HepG2 (cell line): ENCODE data around the gene XRCC1. TPM values are rescaled to one million over a fixed set of nuclear protein-coding genes. Genes with fewer than 3 reads are reported as not detected.

Experiments used
- ATAC-seq: fragments of 200-7000 bp; cut with Tn5 transposase; 3 replicates; pipeline ENCODE4 v1.9.1; 2020; ENCODE audit warnings: mild to moderate bottlenecking, moderate library complexity
- BruUV-seq: library from RNA; stranded (reverse); fragments of 400-500 nt; replicated peaks from 2 replicates; lab custom pipeline; 2021; lab: Mats Ljungman, UMichigan
- CTCF ChIA-PET: fragments of 300-600 bp; formaldehyde crosslinking; extraction: SDS; loops from one replicate; lab custom pipeline; 2021; ENCODE audit warnings: low total read pairs, inconsistent platforms, low intra/inter-chr PET ratio; lab: Yijun Ruan, JAX
- POLR2A ChIA-PET: fragments of 350-600 bp; sonication (Branson Sonifier 250); formaldehyde crosslinking; loops from one replicate; lab custom pipeline; 2020; ENCODE audit warnings: antibody characterized with exemption, inconsistent platforms; lab: Yijun Ruan, JAX
- DNase-seq: peaks from one replicate; pipeline ENCODE4 v3.0.0-alpha.2; 2015; ENCODE audit warnings: low spot score
- FAIRE-seq: peaks from 3 replicates; lab custom pipeline; 2011; peaks lifted over from hg19 to GRCh38; lab: Jason Lieb, UNC
- H2AFZ ChIP-seq: one replicate; pipeline ENCODE4 v1.6.1; 2011; ENCODE audit warnings: low read length, inconsistent platforms
- H3K27ac ChIP-seq: fragments of 300-600 bp; 3 replicates; pipeline ENCODE4 v1.8.0; 2011; ENCODE audit warnings: mixed run types, mild to moderate bottlenecking, mixed read lengths, low read length, inconsistent platforms; ENCODE audit not compliant: insufficient read depth; ENCODE audit errors: extremely low read length
- H3K27me3 ChIP-seq, 2 experiments: fragments of 200-600 bp in 1 of 2; 2 replicates in 1 of 2; 3 replicates in 1 of 2; pipeline versions ENCODE4 v1.6.0 to v1.8.0; 2011; ENCODE audit warnings: low read length in 2 of 2, mild to moderate bottlenecking in 2 of 2, moderate library complexity in 2 of 2, inconsistent platforms in 1 of 2; ENCODE audit not compliant: insufficient read depth in 2 of 2, control insufficient read depth in 1 of 2
- H3K36me3 ChIP-seq, 2 experiments: fragments of 200-600 bp in 1 of 2; replicated peaks in 1 of 2; 2 replicates in 1 of 2; 3 replicates in 1 of 2; pipeline versions ENCODE4 v1.5.1 to v1.8.0; 2011; ENCODE audit warnings: low read length in 2 of 2, inconsistent platforms in 1 of 2; ENCODE audit not compliant: insufficient read depth in 2 of 2, control insufficient read depth in 1 of 2
- H3K4me1 ChIP-seq: 2 replicates; pipeline ENCODE4 v1.5.1; 2012; ENCODE audit warnings: low read length, inconsistent platforms; ENCODE audit not compliant: insufficient read depth
- H3K4me2 ChIP-seq: 2 replicates; pipeline ENCODE4 v1.6.0; 2011; ENCODE audit warnings: low read depth, low read length, inconsistent platforms
- H3K4me3 ChIP-seq, 3 experiments: fragments of 200-600 bp in 1 of 3; sonication (generic), shearing (Covaris generic) in 1 of 3; replicated peaks in 1 of 3; 2 replicates each; pipeline ENCODE4 v1.5.1; 2011 to 2016; ENCODE audit warnings: low read length in 3 of 3, inconsistent platforms in 2 of 3, low read depth in 2 of 3, mild to moderate bottlenecking in 2 of 3, control low read depth in 1 of 3, mixed read lengths in 1 of 3; ENCODE audit not compliant: insufficient read depth in 1 of 3
- H3K79me2 ChIP-seq: one replicate; pipeline ENCODE4 v1.6.1; 2011; ENCODE audit warnings: low read length, inconsistent platforms; ENCODE audit not compliant: insufficient read depth
- H3K9ac ChIP-seq: 2 replicates; pipeline ENCODE4 v1.6.0; 2011; ENCODE audit warnings: mild to moderate bottlenecking, low read depth, low read length, inconsistent platforms; ENCODE audit not compliant: insufficient read depth
- H3K9me3 ChIP-seq: 2 replicates; pipeline ENCODE4 v1.5.1; 2012; ENCODE audit warnings: mild to moderate bottlenecking, low read length
- H4K20me1 ChIP-seq: 2 replicates; pipeline ENCODE4 v1.6.0; 2011; ENCODE audit warnings: inconsistent platforms, mild to moderate bottlenecking, low read length, moderate library complexity; ENCODE audit not compliant: insufficient read depth
- CHD4 ChIP-seq: fragments of 200-600 bp; sonication (generic); IDR thresholded peaks from 2 replicates; pipeline ENCODE4 v1.7.0; 2017; ENCODE audit warnings: mild to moderate bottlenecking, low read length, borderline replicate concordance
- CTCF ChIP-seq: sonication (generic); formaldehyde crosslinking; IDR thresholded peaks from 2 replicates; pipeline ENCODE4 v1.5.0; 2020; ENCODE audit warnings: mild to moderate bottlenecking, missing genetic modification reagents, moderate library complexity
- FOSL2 ChIP-seq: sonication (generic); formaldehyde crosslinking; IDR thresholded peaks from 2 replicates; pipeline ENCODE4 v1.4.0; 2020; ENCODE audit warnings: missing genetic modification reagents
- GFI1 ChIP-seq: sonication (generic); formaldehyde crosslinking; IDR thresholded peaks from 2 replicates; pipeline ENCODE4 v1.5.0; 2020; ENCODE audit warnings: missing genetic modification reagents, mild to moderate bottlenecking, borderline replicate concordance
- MTA1 ChIP-seq: sonication (generic); formaldehyde crosslinking; IDR thresholded peaks from 2 replicates; pipeline ENCODE4 v1.4.0; 2020; ENCODE audit warnings: missing genetic modification reagents, mild to moderate bottlenecking, borderline replicate concordance
- STAG1 ChIP-seq: sonication (generic); formaldehyde crosslinking; IDR thresholded peaks from 2 replicates; pipeline ENCODE4 v1.4.0; 2020; ENCODE audit warnings: missing genetic modification reagents
- TRIM24 ChIP-seq: sonication (generic); formaldehyde crosslinking; IDR thresholded peaks from 2 replicates; pipeline ENCODE4 v1.8.0; 2022; ENCODE audit warnings: mild to moderate bottlenecking, missing genetic modification reagents
- ZNF292 ChIP-seq: sonication (generic); formaldehyde crosslinking; IDR thresholded peaks from 2 replicates; pipeline ENCODE4 v1.8.1; 2022; ENCODE audit warnings: mild to moderate bottlenecking, low read depth, missing genetic modification reagents, borderline replicate concordance
- ZNF629 ChIP-seq: sonication (generic); formaldehyde crosslinking; conservative IDR thresholded peaks from 2 replicates; pipeline ENCODE4 v1.5.0; 2020; ENCODE audit warnings: missing genetic modification reagents
- WGBS: methylation state at CpG from one replicate; pipeline ENCODE4 v1.1.6; 2017; ENCODE audit warnings: low lambda C conversion rate; 5-methylcytosine and 5-hydroxymethylcytosine counted together
- in situ Hi-C: cut with HindIII; loops from 2 replicates; pipeline ENCODE4 v1.10.0; 2017; ENCODE audit warnings: low pct_unique_long_range_greater_than_20kb; ENCODE audit not compliant: extremely low pct_ligation_motif_present
- intact Hi-C: fragments of 100-400 bp; cut with micrococcal nuclease; formaldehyde crosslinking; loops from one replicate; pipeline ENCODE4 v1.10.0; 2022; ENCODE audit not compliant: unreplicated experiment
- polyA plus RNA-seq, 8 experiments: library from polyadenylated mRNA; depleted of rRNA in 3 of 8; stranded (reverse) in 7 of 8; unstranded in 1 of 8; fragments of >200 nt; fragmentation: Illumina TruSeq in 4 of 8; extraction: Trizol in 4 of 8; gene quantifications; 2 replicates each; pipeline versions ENCODE4 v1.2.1 to v1.2.3, GENCODE V29; 2011 to 2016; ENCODE audit warnings: low read depth in 4 of 8, missing spikeins in 1 of 8, mixed read lengths in 1 of 8; ENCODE audit not compliant: insufficient read depth in 1 of 8
- total RNA-seq, 5 experiments: library from RNA; depleted of rRNA; stranded (reverse); fragments of >200 nt; fragmentation: Illumina TruSeq; extraction: Trizol; gene quantifications; 2 replicates each; pipeline ENCODE4 v1.2.3, GENCODE V29; 2016; ENCODE audit warnings: low read depth in 1 of 5

Gene XRCC1
- total and polyA plus RNA-seq, 2 of the 13 experiments (the other 11 are each of a cell fraction or from before 2014, with no cell fraction given) = 24.7 to 26.3 TPM

DNA sequence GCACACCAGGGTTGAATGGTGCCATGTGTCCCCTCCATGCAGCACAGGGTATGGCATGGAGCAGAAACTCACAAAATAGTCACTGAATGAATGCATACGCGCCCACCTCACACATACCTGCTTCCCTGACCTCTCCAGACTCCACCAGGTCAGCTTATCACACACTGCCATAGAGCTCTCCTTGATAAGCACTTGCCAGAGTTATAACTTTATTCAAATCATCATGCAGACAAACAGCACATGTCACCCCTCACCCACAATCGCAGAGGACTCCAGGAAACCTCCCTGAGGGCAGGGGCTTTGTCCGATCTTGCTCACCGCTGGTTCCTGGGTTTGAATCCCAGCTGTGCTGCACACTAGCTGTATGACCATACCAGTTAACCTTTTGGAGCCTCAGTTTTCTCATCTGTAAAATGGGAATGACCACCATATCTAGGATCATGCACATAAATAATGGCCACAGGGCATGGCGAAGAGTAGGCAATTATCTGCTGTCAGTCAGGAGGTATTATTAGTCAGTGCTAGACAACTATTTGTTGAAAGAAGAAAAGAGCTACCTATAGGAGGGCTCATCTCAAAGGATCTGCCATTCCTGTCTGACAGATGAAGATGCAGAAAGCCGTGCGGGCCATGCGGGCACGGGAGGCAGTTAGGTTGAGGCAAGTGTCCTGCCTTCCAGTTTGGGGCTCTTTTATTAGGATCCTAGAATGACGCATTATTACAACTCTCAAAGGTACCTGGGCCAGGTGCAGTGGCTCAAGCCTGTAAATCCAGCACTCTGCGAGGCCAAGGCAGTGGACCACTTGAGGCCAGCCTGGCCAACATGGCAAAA is 14.0 kb downstream of the XRCC1 start:
- no peak for FAIRE-seq
- DNase-seq = no peak
- 98% methylated on average over 11 of the region's 12 CpGs for WGBS
- Histone ChIP-seq H3K36me3 (peaks cover 1 to 24% of the 10 kb centered on the region in 2 experiments; a peak in 4 of 5 replicates), H3K79me2 (no peaks in the 10 kb centered on the region), H3K27me3 (no peaks in the 10 kb centered on the region), H3K4me1 (no peaks in the 10 kb centered on the region), H4K20me1 (no peaks in the 10 kb centered on the region), H2AFZ (no peak overlapping the region), H3K4me3 (no peak overlapping the region), H3K27ac (no peak overlapping the region), H3K4me2 (no peak overlapping the region), H3K9ac (no peak overlapping the region), H3K9me3 (no peaks in the 10 kb centered on the region)
- no peak for ATAC-seq
- POLR2A ChIA-PET = no interaction called here
- CTCF ChIA-PET = interaction anchor here (0.5 kb wide), 1 partner anchor 896 kb away, joined by 3 read pairs; no protein-coding TSS in a partner anchor
- no TSS peak for BruUV-seq
- intact Hi-C loops = no loop called here
- in situ Hi-C loops = no loop called here
- TF ChIP-seq ZNF292 (CRISPR knock-in tag) (no peak), CHD4 (peak; percentile 50; the same call in 1 of the 2 replicates), ZNF629 (peak; percentile 85)

- WGBS = 75% methylated on average over 6 of the region's 6 CpGs
Observed at GRCh38 chr19:43560687-43561086, 14.6 kb downstream of the XRCC1 start.

More at GRCh38 chr19:43560687-43561086, 14.6 kb downstream of the XRCC1 start:
- intact Hi-C loops (no loop called here), in situ Hi-C loops (no loop called here)
- Histone ChIP-seq H3K9ac (no peak overlapping the region), H3K27me3 (no peaks in the 10 kb centered on the region), H3K4me2 (no peak overlapping the region), H3K9me3 (no peaks in the 10 kb centered on the region), H3K4me1 (no peaks in the 10 kb centered on the region), H2AFZ (no peak overlapping the region), H3K27ac (no peak overlapping the region), H3K36me3 (peaks cover 1 to 28% of the 10 kb centered on the region in 2 experiments; a peak in 4 of 5 replicates), H4K20me1 (no peaks in the 10 kb centered on the region), H3K4me3 (no peak overlapping the region), H3K79me2 (no peaks in the 10 kb centered on the region)
- TF ChIP-seq MTA1 (CRISPR knock-in tag) = no peak
- TF ChIP-seq GFI1 (CRISPR knock-in tag) = no peak
- no peak for TF ChIP-seq TRIM24
- TF ChIP-seq FOSL2 (CRISPR knock-in tag) = peak; percentile 46; the same call in 1 of the 2 replicates
- TF ChIP-seq STAG1 (CRISPR knock-in tag) = peak; percentile 32; the same call in 1 of the 2 replicates
- TF ChIP-seq CTCF (CRISPR knock-in tag) = peak; percentile 35; the same call in 1 of the 2 replicates
- DNase-seq (peak; percentile 19), FAIRE-seq (no peak), ATAC-seq (peak; percentile 80)
- ChIA-PET POLR2A (no interaction called here), CTCF (interaction anchor here (0.5 kb wide), 1 partner anchor 896 kb away, joined by 3 read pairs; no protein-coding TSS in a partner anchor)
- BruUV-seq = no TSS peak
